GM18858 (cell line): ENCODE measurements around the gene NXF1.
A peak's percentile ranks its signal among the peaks of the same experiment; 100 is the strongest.
"Not testable (repeated sequence)": the region's sequence is repeated elsewhere in the genome, so short reads cannot be mapped to it uniquely, and the experiment has no call there.

Source experiments
- ATAC-seq: cut with Tn5 transposase; IDR thresholded peaks from one replicate; pipeline ENCODE4 v1.9.1; 2021; ENCODE audit not compliant: unreplicated experiment

NXF1 gene

DNA sequence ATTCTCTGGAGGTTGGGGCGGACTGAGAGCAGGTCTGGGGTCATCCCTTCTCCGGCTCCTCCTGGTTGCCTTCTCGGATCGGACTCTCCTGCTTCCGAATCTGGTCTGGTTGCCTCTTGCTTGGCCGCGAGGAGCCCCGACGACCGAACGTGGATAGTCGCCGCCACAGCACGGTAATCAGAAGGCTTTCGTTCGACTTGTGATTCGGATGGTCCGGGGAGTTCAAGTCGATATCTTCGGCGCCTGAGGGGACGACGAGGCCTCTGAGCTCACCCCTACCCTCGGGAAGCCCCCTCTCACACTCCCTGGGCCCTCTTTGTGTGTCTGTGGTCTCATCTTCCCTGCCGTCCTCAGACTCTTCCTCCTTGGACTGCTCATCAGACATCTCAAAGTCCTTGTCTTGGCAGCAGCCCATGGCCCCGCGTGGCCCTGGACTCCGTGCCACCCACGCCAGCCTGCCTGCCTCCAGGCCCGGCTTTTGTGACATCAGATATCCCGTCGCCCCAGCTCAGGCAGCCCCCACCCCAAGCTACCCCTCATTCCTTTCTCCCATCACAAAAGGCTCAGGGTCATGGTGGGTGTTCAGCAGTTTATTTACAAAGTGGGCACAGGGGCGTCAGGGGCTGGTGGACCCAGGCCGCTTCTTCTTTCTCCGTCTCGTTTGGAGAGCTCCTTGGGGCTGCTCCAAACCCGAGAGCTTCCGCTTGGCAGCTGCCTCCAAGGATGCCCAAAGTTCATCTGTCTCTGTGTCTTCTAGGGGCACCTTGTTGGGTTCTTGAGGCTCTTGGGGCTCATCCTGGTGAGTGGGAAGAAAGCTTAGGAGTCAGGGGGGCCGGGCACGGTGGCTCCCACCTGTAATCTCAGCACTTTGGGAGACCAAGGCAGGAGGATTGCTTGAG lies 27.3 kb upstream of the NXF1 start, which contains the start of gene TEX54:
Gene TEX54, minus strand, starts transcription at position 506 of the 899 bp plus-strand sequence.
- peak; percentile 5 for ATAC-seq

DNA sequence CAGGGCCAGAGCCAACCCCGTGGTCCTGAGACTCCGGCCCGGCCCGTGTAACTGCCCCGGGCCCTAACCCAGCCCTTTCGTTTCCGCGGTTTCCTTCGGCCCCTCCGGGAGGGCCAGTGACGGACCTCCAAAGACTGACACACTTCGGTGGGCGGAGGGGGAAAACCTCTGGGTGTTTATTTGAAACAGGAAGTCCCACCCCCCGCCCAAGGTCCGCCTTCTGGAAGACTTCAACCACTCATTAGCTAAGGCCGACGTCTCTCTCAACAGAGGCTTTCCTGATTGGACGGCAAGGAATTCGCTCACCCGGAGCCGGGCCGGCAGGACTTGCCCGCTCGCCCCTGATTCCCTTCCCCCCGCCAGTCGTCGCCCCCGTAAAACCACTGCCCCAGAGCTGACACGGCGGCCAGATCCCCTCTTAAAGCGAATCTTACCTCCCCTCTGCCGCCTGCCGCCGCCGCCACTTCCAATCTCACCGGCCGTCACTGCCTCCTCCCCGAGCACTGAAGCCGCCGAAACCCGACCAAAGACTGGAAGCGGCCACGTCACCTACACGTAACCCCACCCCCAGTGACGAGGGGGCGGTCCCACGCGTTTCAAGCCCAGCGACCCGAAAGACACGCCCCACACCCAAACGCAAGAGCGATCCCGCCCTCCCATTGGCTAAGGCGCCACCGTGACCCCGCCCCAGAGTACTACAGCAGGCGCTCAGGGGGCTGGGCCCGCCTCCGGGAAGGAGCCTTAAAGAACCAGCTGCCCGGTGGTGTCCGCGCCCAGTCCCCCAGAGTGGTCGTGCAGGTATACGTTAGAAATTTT lies 26.5 kb upstream of the NXF1 start, which contains the start of gene STX5:
Gene STX5, minus strand, starts transcription at position 532 of the 816 bp plus-strand sequence. CDS start 808 bp downstream, outside the sequence.
- peak; percentile 63 for ATAC-seq

DNA sequence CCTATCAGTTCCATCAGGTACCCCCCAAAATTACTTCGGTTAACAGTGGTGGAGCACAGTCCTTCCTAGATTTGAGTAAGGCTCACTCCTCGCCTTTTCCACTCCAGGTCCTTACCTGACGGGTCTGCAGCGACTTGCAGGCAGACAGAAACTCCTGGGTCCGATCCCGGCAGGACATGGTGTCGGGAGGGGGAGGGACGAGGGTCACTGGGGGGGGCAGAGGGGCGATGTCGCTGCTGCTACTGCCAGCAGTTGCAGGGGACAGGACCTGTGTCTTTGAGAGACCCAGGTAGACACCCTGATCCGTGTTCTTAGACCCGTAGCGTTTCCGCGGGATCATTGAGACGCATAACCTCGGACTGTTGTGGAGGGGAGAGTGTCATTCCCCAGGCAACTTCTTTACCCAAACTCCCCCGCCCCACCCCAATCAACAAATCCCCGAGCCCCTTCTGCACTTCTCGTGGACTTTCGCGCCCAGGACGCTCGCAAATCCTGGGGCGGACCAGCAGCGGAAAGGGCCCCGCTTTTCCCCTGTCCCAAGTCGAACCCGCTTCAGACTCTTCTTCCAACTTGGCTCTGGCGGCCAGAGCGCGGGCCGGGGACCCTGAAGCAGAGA lies 25.8 kb upstream of the NXF1 start:
- no peak for ATAC-seq

DNA sequence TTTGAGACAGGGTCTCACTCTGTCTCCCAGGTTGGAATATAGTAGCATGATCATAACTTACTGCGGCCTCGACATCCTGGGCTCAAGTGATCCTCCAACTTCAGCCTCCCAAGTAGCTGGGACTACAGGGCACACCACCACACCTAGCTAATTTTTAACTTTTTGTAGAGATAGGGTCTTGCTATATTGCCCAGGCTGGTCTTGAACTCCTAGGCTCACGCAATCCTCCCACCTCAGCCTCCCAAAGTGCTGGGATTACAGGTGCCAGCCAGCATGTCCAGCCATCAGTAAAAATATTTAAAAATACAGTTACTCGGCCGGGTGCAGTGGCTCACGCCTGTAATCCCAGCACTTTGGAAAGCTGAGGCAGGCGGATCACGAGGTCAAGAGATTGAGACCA lies 22.9 kb upstream of the NXF1 start:
- ATAC-seq: not testable (repeated sequence)

- no peak for ATAC-seq
These were observed 18.4 kb upstream of the NXF1 start for GRCh38 chr11:62823677-62824076.

DNA sequence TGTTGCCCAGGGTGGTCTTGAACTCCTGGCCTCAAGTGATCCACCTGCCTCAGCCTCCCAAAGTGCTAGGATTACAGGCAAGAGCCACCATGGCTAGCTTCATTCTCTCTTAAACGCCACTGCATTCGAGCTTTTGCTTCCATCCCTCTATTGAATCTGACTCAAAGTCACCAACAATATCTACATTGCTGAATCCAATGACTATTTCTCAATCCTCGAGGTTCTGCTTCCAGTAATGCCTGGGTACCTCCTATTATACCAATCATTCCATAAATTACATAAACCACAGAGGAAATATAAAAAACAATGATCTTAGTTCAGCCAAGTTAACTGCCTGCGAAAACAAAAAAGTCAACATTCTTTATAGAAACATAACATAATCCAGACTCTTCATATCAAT lies 11.9 kb upstream of the NXF1 start:
- no peak for ATAC-seq

DNA sequence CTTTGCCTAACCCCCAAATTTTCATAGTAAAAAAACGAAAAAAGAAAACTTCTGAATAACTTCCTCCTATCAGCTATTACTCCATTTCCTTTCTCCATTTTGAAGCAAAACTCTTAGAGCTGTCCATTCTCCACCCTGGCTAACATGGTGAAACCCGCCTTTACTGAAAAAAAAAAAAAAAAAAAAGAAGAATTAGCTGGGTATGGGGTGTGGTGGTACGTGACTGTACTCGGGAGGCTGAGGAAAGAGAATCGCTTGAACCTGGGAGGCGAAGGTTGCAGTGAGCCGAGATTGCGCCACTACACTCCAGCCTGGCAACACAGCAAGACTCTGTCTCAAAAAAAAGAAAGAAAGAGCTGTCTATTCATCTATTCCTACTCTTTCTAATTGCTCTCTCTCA lies 11.3 kb upstream of the NXF1 start:
- no peak for ATAC-seq

DNA sequence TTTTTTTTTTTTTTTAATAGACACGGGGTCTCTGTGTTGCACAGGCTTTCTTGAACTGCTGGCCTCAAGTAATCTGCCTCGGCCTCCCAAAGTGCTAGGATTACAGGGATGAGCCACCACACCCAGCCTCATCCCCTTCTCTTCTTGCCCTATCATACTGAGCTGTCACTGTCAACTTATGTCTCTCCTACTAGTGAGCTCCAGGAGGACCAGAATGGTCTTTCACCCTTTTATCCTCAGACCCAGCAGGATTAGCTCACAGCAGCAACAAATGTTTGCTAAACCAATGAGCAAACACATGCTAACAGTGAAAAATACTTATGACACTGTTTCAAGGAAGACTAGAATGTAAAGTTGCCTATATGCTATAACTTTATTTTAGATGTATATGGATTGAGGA lies 6.4 kb upstream of the NXF1 start:
- ATAC-seq: no peak

- ATAC-seq: no peak
These were observed 5.5 kb upstream of the NXF1 start for GRCh38 chr11:62810748-62811147.

DNA sequence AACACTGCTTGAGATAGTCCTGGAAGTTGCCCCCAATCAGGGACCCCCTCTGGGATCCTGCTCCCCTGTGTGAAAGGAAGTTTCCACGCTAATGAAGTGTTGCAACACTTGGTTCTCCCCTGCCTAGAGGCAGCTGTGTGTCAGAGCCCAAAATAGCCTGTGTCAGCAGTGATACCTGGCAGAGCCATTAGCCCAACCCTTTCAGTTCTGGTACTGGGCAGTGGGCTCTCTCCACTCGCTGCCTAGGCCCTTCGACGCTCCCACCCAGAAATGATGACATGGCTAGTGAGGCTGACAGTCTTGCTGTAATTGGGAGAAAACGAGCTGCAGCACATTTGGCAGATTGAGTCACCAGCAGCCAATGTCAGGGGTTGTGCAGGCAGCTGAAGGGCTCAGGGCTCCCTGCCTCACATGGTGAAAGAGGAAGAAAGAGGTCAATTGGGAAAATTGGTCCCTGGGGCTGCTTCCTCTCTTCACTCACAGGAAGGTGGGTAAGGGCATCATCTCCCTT lies 1.4 kb upstream of the NXF1 start:
- no peak for ATAC-seq

DNA sequence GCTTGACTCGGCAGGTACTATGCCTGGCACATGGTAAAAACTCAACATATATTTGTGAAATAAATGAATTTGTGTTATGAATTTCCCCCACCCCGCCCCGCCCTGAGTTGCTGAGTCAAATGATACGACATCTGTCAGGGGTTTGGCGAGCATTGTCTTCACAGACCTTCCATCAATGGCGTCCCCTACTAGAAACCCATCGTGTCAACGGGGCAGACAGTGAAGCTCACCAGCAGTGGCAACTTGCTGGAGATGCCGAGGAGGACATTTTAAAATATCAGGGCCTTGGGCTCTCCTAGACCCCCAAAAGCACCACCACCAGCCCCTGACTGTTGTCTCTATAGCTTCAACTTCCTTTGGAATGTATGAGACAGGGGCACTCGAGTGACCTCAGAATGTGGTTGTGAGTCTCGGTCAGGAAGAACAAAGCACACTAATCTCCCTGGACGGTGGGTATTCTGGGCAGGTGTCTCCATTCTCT lies 761 bp upstream of the NXF1 start:
- ATAC-seq: no peak

DNA sequence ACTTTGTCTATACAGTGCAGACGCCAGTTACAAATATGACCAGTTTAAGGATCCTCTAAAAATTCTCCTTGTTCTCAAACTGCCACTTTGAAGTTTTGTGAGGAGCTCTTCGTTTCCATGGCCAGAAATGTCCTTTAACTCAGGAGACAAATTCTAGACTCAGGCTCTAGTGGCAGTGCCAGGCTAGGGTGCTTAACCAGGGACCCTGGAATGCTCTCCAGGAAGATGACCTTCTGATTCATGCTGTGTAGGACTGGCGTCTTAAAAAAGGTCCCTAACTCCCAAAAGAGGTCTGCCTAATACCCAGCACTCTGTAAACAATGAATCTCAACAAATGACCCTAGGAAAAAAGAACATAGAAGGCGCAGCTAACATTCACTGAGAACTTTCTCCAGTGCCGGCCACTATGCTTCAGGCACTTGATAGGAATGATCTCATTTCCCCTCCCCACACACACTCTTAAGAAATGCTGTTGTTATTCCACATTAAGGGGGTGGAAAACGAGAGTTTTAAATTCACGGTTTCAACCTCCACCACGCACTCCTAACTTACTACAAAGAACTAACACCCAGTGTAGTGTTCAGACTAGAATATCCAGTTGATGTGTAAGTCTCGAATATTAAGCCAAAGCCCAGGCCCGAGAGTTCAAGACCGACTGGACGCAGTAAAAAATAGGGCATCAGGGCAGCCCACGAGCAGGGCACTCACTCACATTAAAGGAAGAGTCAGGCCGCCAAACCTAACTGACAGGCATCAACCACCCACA lies 747 bp downstream of the NXF1 start:
- ATAC-seq: no peak

DNA sequence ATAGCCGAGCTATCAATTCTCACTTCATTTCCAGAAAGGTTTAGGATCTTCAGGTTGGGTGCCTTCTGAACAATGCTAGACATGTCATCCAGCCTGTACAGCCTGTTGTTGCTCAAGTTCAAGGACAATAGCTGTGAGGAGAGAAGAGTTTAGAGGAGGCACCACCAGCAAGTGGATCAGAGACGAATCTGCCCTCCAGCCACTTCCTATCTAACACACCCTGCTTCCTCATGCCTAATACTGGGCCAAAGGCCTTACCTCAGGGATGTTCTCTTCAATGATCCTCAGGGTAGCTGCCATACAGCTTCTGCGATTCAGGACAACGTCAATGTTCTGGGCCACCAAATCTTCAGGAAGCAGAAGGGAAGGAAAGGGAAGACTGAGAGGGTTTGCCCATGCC lies 4.2 kb downstream of the NXF1 start:
- no peak for ATAC-seq

- no peak for ATAC-seq
These were observed 5.8 kb downstream of the NXF1 start for GRCh38 chr11:62799486-62799885.

- ATAC-seq: no peak
These were observed 9.0 kb downstream of the NXF1 start for GRCh38 chr11:62796281-62796680.

GRCh38 chr11:62794201-62794775 lies 11.0 kb downstream of the NXF1 start:
- ATAC-seq: no peak

- ATAC-seq: no peak
These were observed 13.1 kb downstream of the NXF1 start for GRCh38 chr11:62792202-62792575.

DNA sequence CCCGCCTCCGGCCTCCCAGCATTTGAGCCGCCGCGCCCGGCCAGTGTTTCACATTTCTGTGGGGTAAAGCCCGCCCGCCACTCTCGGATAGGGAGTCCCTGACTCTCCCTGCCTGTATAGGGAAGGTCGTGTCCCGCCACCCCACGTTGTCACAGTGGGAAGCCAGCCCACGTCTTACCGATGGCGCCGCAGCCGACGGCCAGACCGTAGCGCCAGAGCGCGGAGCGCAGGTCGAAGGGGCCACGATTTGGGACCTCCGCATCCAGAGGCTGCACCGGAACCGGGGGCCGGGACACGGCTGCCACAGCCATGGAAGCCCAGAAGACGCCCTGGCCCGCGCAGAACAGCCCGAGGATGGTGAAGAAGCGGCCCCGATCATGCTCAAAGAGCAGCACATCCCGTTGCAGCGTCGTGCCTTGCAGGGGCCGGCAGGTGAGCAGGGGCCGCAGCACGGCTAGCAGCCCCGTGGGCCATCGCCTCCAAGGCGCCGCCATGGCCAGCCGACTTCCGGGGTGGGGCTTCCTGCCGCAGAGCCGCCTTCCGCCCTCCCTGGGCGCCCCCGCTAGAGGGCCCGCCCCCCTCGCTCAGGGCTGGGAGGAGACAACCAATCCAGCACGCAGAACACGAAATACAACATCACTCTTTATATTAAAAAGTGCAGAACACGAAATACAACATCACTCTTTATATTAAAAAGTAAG lies 13.6 kb downstream of the NXF1 start, which contains the start of gene TMEM223:
Gene TMEM223, minus strand, starts transcription at position 506 of the 701 bp plus-strand sequence. Its CDS starts 12 bp downstream, at position 494.
- ATAC-seq: no peak

DNA sequence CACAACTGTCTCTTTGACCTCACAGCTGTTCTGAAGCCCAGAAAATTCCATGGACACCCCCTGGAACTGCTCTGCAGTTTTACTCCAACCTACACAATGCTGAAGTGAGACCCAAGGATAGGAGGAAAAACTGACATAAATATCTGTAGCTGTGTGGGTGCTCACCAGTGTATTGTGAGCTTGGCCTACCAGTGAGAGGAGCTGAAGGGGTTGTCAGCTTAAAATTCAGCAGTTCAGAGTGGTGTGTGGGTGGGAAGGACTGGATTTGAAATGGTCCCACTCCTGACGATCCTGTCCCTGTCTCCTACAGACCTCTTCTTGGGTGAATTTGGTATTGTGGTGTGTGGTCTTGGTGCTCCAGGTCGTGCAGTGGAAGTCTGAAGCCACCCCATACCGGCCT lies 15.7 kb downstream of the NXF1 start:
- no peak for ATAC-seq
